PC-3 (cell line): ENCODE measurements around the gene RMDN2. TPM values are rescaled to one million over a fixed set of nuclear protein-coding genes. Genes with fewer than 3 reads are reported as not detected.
A peak's percentile ranks its signal among the peaks of the same experiment; 100 is the strongest.

ENCODE experiments used
- ATAC-seq: fragments of 200-7000 bp; cut with Tn5 transposase; 2 replicates; pipeline ENCODE4 v1.9.1; 2020; ENCODE audit warnings: mild to moderate bottlenecking, moderate library complexity
- BruUV-seq: library from RNA; stranded (reverse); fragments of 400-500 nt; replicated peaks from 2 replicates; lab custom pipeline; 2021; lab: Mats Ljungman, UMichigan
- CTCF ChIA-PET: fragments of 300-600 bp; sonication (Branson Sonifier 250); formaldehyde crosslinking; loops from one replicate; lab custom pipeline; 2022; ENCODE audit warnings: antibody characterized with exemption; lab: Charles Lee
- POLR2A ChIA-PET: fragments of 300-600 bp; sonication (Branson Sonifier 250); formaldehyde crosslinking; loops from one replicate; lab custom pipeline; 2022; ENCODE audit warnings: antibody characterized with exemption; ENCODE audit not compliant: unreplicated experiment; lab: Charles Lee
- DNase-seq: peaks from one replicate; pipeline ENCODE4 v3.0.0-alpha.2; 2015
- H2AFZ ChIP-seq: fragments of 300-600 bp; sonication (generic); 2 replicates; pipeline ENCODE4 v1.6.0; 2016; ENCODE audit warnings: antibody characterized with exemption, low read length
- H3F3A ChIP-seq: fragments of 300-600 bp; sonication (generic); one replicate; pipeline ENCODE4 v1.6.0; 2017; ENCODE audit warnings: antibody characterized with exemption, low read length, control low read depth, mild to moderate bottlenecking; ENCODE audit not compliant: unreplicated experiment
- H3K27ac ChIP-seq: fragments of 300-600 bp; sonication (generic); 2 replicates; pipeline ENCODE4 v1.5.1; 2016; ENCODE audit warnings: mild to moderate bottlenecking, low read length
- H3K27me3 ChIP-seq: fragments of 300-600 bp; sonication (generic); 2 replicates; pipeline ENCODE4 v1.6.1; 2016; ENCODE audit warnings: low read length, mixed read lengths
- H3K36me3 ChIP-seq: fragments of 300-600 bp; sonication (generic); 2 replicates; pipeline ENCODE4 v1.6.1; 2016; ENCODE audit warnings: low read depth, mixed run types, low read length, mixed read lengths
- H3K4me1 ChIP-seq: fragments of 300-600 bp; sonication (generic); 2 replicates; pipeline ENCODE4 v1.5.1; 2016; ENCODE audit warnings: low read length; ENCODE audit not compliant: insufficient read depth
- H3K4me2 ChIP-seq: fragments of 300-600 bp; sonication (generic); 2 replicates; pipeline ENCODE4 v1.6.0; 2016; ENCODE audit warnings: low read length
- H3K4me3 ChIP-seq: fragments of 300-600 bp; sonication (generic); 2 replicates; pipeline ENCODE4 v1.5.1; 2016; ENCODE audit warnings: mild to moderate bottlenecking, low read length, mixed read lengths
- H3K79me2 ChIP-seq: fragments of 300-600 bp; sonication (generic); 2 replicates; pipeline ENCODE4 v1.6.1; 2017; ENCODE audit warnings: low read length, mixed read lengths
- H3K9ac ChIP-seq: fragments of 300-600 bp; sonication (generic); 2 replicates; pipeline ENCODE4 v1.6.0; 2016; ENCODE audit warnings: mild to moderate bottlenecking, low read length
- H3K9me2 ChIP-seq: fragments of 300-600 bp; sonication (generic); replicated peaks from 2 replicates; pipeline ENCODE4 v1.6.1; 2016; ENCODE audit warnings: mixed run types, low read length, mixed read lengths
- H3K9me3 ChIP-seq: fragments of 300-600 bp; sonication (generic); 2 replicates; pipeline ENCODE4 v1.6.1; 2016; ENCODE audit warnings: low read length, mixed read lengths
- H4K20me1 ChIP-seq: fragments of 300-600 bp; sonication (generic); 2 replicates; pipeline ENCODE4 v1.6.1; 2016; ENCODE audit warnings: low read length, mixed read lengths
- EZH2 ChIP-seq: fragments of 300-600 bp; sonication (generic); IDR thresholded peaks from one replicate; pipeline ENCODE4 v1.6.1; 2017; ENCODE audit warnings: antibody characterized with exemption, mild to moderate bottlenecking, low read length; ENCODE audit not compliant: unreplicated experiment
- EZH2phosphoT487 ChIP-seq: fragments of 300-600 bp; sonication (generic); IDR thresholded peaks from 2 replicates; pipeline ENCODE4 v1.6.1; 2018; ENCODE audit warnings: mild to moderate bottlenecking, antibody characterized with exemption, low read length, borderline replicate concordance
- intact Hi-C: fragments of 100-400 bp; cut with micrococcal nuclease; formaldehyde crosslinking; loops from 2 replicates; pipeline ENCODE4 v1.9.0; 2023
- total RNA-seq: library from RNA; depleted of rRNA; stranded (reverse); fragments of >200 nt; gene quantifications from 2 replicates; pipeline ENCODE4 v1.2.3, GENCODE V29; 2014
- TF ChIP-seq, protein P1 (sequence below): fragments of 300-600 bp; sonication (generic); conservative IDR thresholded peaks from 2 replicates; pipeline ENCODE4 v1.5.1; 2017; ENCODE audit warnings: antibody characterized with exemption, low read depth, mild to moderate bottlenecking, low read length

RMDN2 gene
- total RNA-seq, 1 experiment from 2014 or later = 2.6 TPM

GRCh38 chr2:38010995-38011394, 85.9 kb downstream of the RMDN2 start:
- no peaks in the 10 kb centered on the region for H3K9me2 ChIP-seq
- intact Hi-C loops = loop anchor here (1.0 kb wide), 1 partner anchor 66 kb away; no protein-coding TSS in a partner anchor
- peak; percentile 54 for ATAC-seq
- CTCF ChIA-PET = no interaction called here
- no peaks in the 10 kb centered on the region for H3F3A ChIP-seq
- H3K4me3 ChIP-seq = no peak overlapping the region
- no peaks in the 10 kb centered on the region for H3K27me3 ChIP-seq
- BruUV-seq = no TSS peak
- POLR2A ChIA-PET = no interaction called here
- TF ChIP-seq EZH2phosphoT487 = no peak
- TF ChIP-seq, protein P1, sequence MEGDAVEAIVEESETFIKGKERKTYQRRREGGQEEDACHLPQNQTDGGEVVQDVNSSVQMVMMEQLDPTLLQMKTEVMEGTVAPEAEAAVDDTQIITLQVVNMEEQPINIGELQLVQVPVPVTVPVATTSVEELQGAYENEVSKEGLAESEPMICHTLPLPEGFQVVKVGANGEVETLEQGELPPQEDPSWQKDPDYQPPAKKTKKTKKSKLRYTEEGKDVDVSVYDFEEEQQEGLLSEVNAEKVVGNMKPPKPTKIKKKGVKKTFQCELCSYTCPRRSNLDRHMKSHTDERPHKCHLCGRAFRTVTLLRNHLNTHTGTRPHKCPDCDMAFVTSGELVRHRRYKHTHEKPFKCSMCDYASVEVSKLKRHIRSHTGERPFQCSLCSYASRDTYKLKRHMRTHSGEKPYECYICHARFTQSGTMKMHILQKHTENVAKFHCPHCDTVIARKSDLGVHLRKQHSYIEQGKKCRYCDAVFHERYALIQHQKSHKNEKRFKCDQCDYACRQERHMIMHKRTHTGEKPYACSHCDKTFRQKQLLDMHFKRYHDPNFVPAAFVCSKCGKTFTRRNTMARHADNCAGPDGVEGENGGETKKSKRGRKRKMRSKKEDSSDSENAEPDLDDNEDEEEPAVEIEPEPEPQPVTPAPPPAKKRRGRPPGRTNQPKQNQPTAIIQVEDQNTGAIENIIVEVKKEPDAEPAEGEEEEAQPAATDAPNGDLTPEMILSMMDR = no peak
- TF ChIP-seq EZH2 = no peak
- peak overlapping the region; percentile 53 for H3K4me2 ChIP-seq
- H3K79me2 ChIP-seq = no peaks in the 10 kb centered on the region
- peak; percentile 91 for DNase-seq
- H3K9ac ChIP-seq = peak overlapping the region; percentile 18; the same call in 1 of the 2 replicates
- peak overlapping the region; percentile 53; the same call in 1 of the 2 replicates for H2AFZ ChIP-seq
- H3K36me3 ChIP-seq = no peaks in the 10 kb centered on the region
- H3K27ac ChIP-seq = peak overlapping the region; percentile 64
- H3K9me3 ChIP-seq = no peaks in the 10 kb centered on the region
- H4K20me1 ChIP-seq = no peaks in the 10 kb centered on the region
- H3K4me1 ChIP-seq = peaks cover 54% of the 10 kb centered on the region

- peak overlapping the region; percentile 73 for H3K9ac ChIP-seq
- POLR2A ChIA-PET = no interaction called here
- H2AFZ ChIP-seq = no peak overlapping the region
- H3K4me3 ChIP-seq = peak overlapping the region; percentile 24; the same call in 1 of the 2 replicates
- DNase-seq = peak; percentile 88
- H3K9me2 ChIP-seq = no peaks in the 10 kb centered on the region
- no peak for TF ChIP-seq EZH2
- TF ChIP-seq, protein P1 = no peak
- TF ChIP-seq EZH2phosphoT487 = no peak
- H3K36me3 ChIP-seq = no peaks in the 10 kb centered on the region
- CTCF ChIA-PET = interaction anchor here (0.6 to 0.7 kb wide), 2 partner anchors 261 to 452 kb away, joined by 3 to 4 read pairs; no protein-coding TSS in a partner anchor
- peak; percentile 71 for ATAC-seq
- no peaks in the 10 kb centered on the region for H3K9me3 ChIP-seq
- no peaks in the 10 kb centered on the region for H4K20me1 ChIP-seq
- H3K4me2 ChIP-seq = peak overlapping the region; percentile 73
- no peaks in the 10 kb centered on the region for H3K79me2 ChIP-seq
- peaks cover 66% of the 10 kb centered on the region for H3K4me1 ChIP-seq
- H3F3A ChIP-seq = no peaks in the 10 kb centered on the region
- peak overlapping the region; percentile 92 for H3K27ac ChIP-seq
- BruUV-seq = TSS peak; percentile 52
- intact Hi-C loops = no loop called here
- H3K27me3 ChIP-seq = no peaks in the 10 kb centered on the region
Observed at GRCh38 chr2:38013158-38013752, 88.2 kb downstream of the RMDN2 start.

DNA sequence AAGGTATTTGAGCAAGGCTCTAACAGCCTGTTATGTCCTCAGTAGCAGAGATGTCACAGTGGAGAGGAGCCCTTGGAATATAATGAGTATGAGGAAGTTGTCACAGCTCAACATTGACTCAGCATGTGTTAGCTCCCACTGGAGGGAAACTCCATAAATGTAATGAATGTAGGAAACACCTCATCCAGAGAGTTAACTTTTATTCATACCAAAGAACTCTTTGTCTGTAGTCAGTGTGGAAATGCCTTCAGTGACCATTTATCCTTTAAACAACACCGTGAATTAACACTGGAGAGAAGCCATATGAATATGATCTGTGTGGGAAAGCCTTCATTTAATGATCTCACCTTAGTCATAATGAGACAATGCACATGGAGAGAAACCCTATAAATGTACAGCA, 91.1 kb downstream of the RMDN2 start:
- peak; percentile 79 for DNase-seq
- Histone ChIP-seq H3K4me1 (peaks cover 57% of the 10 kb centered on the region), H3K9me3 (no peaks in the 10 kb centered on the region), H3K4me3 (no peak overlapping the region), H4K20me1 (no peaks in the 10 kb centered on the region), H3K79me2 (no peaks in the 10 kb centered on the region), H3K4me2 (peak overlapping the region; percentile 26), H3K9ac (peak overlapping the region; percentile 62), H3K27ac (peak overlapping the region; percentile 92), H3K9me2 (no peaks in the 10 kb centered on the region), H3K27me3 (no peaks in the 10 kb centered on the region), H3F3A (no peaks in the 10 kb centered on the region), H3K36me3 (no peaks in the 10 kb centered on the region), H2AFZ (no peak overlapping the region)
- ATAC-seq = peak; percentile 59
- POLR2A ChIA-PET = no interaction called here
- intact Hi-C loops = no loop called here
- no peak for TF ChIP-seq EZH2phosphoT487
- TF ChIP-seq, protein P1 = no peak
- TF ChIP-seq EZH2 = no peak
- CTCF ChIA-PET = no interaction called here
- no TSS peak for BruUV-seq
